Type B pancreatic cell (in vitro differentiated cells): ENCODE measurements around the gene MAP7D2. TPM values are rescaled to one million over a fixed set of nuclear protein-coding genes. Genes with fewer than 3 reads are reported as not detected.

Experiments used
- DNase-seq: peaks from one replicate; pipeline ENCODE4 v3.0.0; 2021; ENCODE audit warnings: mixed read lengths; ENCODE audit not compliant: unreplicated experiment; ENCODE audit errors: extremely low spot score
- H3K27ac Mint-ChIP-seq: 2 replicates; pipeline ENCODE4 v1.8.0; 2021; ENCODE audit warnings: mild to moderate bottlenecking, mixed read lengths
- H3K27me3 Mint-ChIP-seq: 2 replicates; pipeline ENCODE4 v1.8.0; 2021; ENCODE audit warnings: mixed read lengths
- H3K36me3 Mint-ChIP-seq: 2 replicates; pipeline ENCODE4 v1.8.0; 2021; ENCODE audit warnings: mixed read lengths
- H3K4me1 Mint-ChIP-seq: one replicate; pipeline ENCODE4 v1.8.0; 2021; ENCODE audit warnings: mixed read lengths; ENCODE audit not compliant: unreplicated experiment
- H3K4me3 Mint-ChIP-seq: 2 replicates; pipeline ENCODE4 v1.8.0; 2021; ENCODE audit warnings: mild to moderate bottlenecking, mixed read lengths
- H3K9me3 Mint-ChIP-seq: 2 replicates; pipeline ENCODE4 v1.8.0; 2021; ENCODE audit warnings: mixed read lengths
- total RNA-seq: library from RNA; stranded (reverse); gene quantifications from 2 replicates; pipeline ENCODE4 v1.2.1, GENCODE V29; 2021; ENCODE audit warnings: low replicate concordance
- TF ChIP-seq, protein P1 (sequence below): fragments of 200-600 bp; sonication (generic); conservative IDR thresholded peaks from 2 replicates; pipeline ENCODE4 v1.5.0; 2021; ENCODE audit warnings: antibody characterized with exemption, mild to moderate bottlenecking

Gene MAP7D2
- total RNA-seq, 1 donor from 2014 or later, result 2.0 TPM

DNA sequence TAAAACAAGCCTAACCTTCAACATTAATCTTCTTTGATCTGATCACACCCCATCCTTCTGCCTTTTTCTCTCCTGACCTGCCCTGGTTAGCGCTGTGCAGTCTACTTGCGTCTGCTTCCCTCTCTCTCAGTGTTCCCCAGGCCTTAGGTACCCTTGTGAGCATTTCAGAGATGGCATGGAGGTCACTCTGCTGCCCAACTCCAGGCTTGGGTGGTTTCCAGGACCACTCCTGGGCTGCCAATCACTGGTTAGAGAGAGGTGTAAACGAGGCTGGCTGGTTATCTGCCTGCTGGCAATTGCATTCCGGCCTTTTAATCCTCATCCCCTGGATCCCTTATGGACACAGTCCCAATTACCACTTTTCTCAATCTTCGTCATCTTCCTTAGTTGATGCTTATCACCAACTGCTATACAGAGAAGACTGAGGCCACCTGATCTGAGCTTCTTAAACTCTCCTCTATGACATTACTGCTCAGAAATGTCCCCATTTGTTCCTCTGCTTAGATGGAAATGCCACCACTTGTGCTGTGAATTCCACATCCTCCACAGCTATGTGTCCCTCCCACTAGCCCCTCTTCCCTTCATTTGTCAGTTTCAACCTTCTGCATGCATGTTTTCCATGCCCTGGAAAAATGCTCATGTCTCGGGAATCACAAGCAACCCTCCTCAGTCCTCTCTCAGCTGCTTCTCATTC is 96.9 kb downstream of the MAP7D2 start:
- no peak for DNase-seq
- Mint-ChIP-seq H3K36me3 (no peaks in the 10 kb centered on the region), H3K4me3 (no peak overlapping the region), H3K27me3 (no peaks in the 10 kb centered on the region), H3K27ac (no peak overlapping the region), H3K4me1 (no peaks in the 10 kb centered on the region), H3K9me3 (peaks cover 5% of the 10 kb centered on the region)
- TF ChIP-seq, protein P1, sequence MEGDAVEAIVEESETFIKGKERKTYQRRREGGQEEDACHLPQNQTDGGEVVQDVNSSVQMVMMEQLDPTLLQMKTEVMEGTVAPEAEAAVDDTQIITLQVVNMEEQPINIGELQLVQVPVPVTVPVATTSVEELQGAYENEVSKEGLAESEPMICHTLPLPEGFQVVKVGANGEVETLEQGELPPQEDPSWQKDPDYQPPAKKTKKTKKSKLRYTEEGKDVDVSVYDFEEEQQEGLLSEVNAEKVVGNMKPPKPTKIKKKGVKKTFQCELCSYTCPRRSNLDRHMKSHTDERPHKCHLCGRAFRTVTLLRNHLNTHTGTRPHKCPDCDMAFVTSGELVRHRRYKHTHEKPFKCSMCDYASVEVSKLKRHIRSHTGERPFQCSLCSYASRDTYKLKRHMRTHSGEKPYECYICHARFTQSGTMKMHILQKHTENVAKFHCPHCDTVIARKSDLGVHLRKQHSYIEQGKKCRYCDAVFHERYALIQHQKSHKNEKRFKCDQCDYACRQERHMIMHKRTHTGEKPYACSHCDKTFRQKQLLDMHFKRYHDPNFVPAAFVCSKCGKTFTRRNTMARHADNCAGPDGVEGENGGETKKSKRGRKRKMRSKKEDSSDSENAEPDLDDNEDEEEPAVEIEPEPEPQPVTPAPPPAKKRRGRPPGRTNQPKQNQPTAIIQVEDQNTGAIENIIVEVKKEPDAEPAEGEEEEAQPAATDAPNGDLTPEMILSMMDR, result no peak

DNA sequence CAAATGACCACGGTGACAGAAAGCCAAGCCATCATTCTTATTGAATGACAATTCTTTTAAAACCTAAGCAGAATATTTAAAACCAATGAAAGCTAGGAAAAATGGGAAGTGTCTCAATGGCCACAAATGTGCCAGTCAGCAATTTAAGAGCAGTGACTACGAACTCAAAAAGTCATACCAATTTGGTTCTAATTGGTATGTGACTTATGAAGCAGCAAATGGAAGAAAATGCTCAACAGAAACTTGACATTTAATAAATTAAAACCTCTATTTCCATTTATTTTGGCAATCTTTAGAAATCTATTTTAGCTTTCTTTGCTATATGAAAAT is 100.1 kb downstream of the MAP7D2 start:
- TF ChIP-seq, protein P1, result no peak
- no peaks in the 10 kb centered on the region for H3K36me3 Mint-ChIP-seq
- H3K9me3 Mint-ChIP-seq, result peaks cover 5% of the 10 kb centered on the region
- H3K4me1 Mint-ChIP-seq, result no peaks in the 10 kb centered on the region
- no peak overlapping the region for H3K4me3 Mint-ChIP-seq
- H3K27me3 Mint-ChIP-seq, result no peaks in the 10 kb centered on the region
- no peak for DNase-seq
- no peak overlapping the region for H3K27ac Mint-ChIP-seq

DNA sequence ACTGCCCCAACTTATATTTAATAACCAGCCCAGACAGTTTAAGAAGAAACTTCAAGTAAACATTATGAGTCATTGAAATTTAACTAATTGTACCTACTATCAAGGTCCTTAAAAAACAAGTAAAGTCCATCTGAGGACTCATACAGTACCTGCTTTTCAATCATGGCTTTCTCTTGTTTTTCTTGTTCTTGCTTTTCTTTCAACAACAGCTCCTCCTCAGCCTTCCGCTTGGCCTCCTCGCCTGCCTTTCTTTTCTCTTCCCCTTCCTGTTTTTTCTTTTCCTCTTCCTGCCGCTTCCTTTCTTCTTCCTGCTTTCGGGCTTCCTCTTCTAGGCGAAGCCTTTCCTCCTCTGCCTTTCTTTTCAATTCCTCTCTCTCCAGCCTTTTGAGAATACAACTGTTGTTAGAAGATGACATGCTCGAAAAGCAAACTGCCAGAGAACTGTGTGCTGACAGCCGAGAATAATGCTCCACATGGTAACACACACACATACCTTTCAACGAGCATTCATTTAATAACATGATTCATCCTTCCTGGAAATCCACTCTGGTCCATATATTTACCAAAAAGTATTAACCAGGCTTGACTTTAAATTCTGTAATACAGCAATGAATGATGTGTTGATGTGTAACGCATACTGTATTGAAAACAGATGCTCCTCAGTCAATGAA is 100.6 kb downstream of the MAP7D2 start:
- Mint-ChIP-seq H3K4me3 (no peak overlapping the region), H3K27me3 (no peaks in the 10 kb centered on the region), H3K27ac (no peak overlapping the region), H3K4me1 (no peaks in the 10 kb centered on the region), H3K36me3 (no peaks in the 10 kb centered on the region), H3K9me3 (peaks cover 5% of the 10 kb centered on the region)
- no peak for DNase-seq
- TF ChIP-seq, protein P1, result no peak

DNA sequence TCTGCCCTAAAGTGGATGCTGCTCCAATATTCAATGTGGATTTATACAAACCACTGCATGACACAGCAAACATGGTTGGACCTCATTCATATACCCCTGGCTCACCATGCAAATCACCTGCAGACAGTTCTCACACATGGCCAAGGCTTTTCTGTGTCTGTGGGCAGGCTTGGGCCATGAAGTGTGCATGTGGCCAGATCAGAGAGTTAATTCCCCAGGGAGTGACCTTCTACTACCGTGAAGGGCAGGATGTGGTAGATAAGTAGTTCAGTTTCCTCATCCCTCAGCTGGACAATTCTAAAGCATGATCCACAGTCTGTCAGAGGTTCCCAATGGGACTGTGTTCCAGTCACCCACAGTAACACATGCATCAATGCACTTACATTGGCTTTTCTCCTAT is 101.3 kb downstream of the MAP7D2 start:
- H3K4me3 Mint-ChIP-seq, result no peak overlapping the region
- TF ChIP-seq, protein P1, result no peak
- DNase-seq, result no peak
- peaks cover 5% of the 10 kb centered on the region for H3K9me3 Mint-ChIP-seq
- H3K4me1 Mint-ChIP-seq, result no peaks in the 10 kb centered on the region
- no peak overlapping the region for H3K27ac Mint-ChIP-seq
- no peaks in the 10 kb centered on the region for H3K36me3 Mint-ChIP-seq
- H3K27me3 Mint-ChIP-seq, result no peaks in the 10 kb centered on the region

DNA sequence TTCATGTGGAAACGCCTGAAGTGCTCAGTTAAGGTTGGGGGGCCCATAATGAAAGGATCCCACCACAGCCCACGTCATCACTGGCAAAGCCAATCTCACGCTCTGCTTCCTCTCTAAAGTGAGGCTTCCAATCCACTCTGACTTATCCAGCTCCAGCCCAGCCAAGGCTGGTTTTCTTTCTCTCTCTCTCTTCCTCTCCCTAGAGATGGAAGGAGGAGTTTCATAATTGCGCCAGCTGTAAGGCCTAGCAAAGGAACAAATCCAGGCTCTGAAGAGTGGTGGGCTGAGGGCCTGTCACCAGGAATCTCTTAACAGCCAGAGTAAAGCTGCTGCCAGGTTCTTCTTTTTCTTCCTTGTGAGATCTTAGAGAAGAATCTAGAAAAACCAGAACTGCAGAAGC is 105.1 kb downstream of the MAP7D2 start:
- DNase-seq, result no peak
- TF ChIP-seq, protein P1, result no peak
- H3K36me3 Mint-ChIP-seq, result no peaks in the 10 kb centered on the region
- H3K27ac Mint-ChIP-seq, result no peak overlapping the region
- no peaks in the 10 kb centered on the region for H3K4me1 Mint-ChIP-seq
- peaks cover 5% of the 10 kb centered on the region for H3K9me3 Mint-ChIP-seq
- no peak overlapping the region for H3K4me3 Mint-ChIP-seq
- H3K27me3 Mint-ChIP-seq, result no peaks in the 10 kb centered on the region
